Embryonic facial prominence (tissue), 1 donor: ENCODE results near the gene OSCP1.

Experiments
- DNase-seq: peaks from one replicate; pipeline ENCODE4 v3.0.0-alpha.2; 2016; ENCODE audit errors: extremely low spot score

Gene OSCP1

DNA sequence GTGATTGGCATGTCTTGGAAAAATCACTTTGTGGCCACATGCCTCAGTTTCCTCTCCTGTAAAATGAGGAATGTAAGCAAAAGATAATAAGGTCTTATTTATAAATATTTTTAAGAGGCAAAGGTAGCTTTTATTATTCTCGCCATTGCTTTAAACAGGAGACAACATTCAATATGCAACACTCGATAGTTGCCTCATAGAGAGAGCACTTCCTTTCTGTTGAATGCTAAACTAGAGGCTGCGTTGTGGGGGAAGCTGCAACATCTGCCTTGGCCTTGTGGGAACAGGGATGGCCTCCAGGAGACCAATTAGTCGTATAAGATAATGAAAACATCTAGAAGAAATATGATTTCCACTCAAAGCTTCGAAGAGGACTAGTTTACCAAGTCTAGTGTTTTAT, 3.5 kb downstream of the OSCP1 start:
- no peak for DNase-seq

DNA sequence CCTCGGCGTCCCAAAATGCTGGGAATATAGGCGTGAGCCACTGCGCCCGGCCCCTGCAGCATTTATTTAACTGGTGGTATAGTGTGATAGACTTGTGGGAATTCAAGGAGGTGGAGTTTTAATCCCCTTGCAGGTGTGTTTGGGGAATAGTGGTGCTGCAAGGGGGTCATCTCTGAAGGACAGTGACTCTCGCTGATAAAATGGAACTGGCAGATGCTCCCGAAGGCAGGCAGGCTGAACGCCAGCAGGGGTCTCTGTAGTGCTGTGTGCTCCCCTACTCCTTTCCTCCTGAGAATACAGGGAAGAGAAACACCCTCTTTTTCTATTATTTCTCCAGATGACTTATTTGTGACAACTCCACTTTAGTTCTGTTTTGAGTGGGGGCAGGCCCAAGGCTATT, 4.0 kb downstream of the OSCP1 start:
- DNase-seq, result no peak

DNA sequence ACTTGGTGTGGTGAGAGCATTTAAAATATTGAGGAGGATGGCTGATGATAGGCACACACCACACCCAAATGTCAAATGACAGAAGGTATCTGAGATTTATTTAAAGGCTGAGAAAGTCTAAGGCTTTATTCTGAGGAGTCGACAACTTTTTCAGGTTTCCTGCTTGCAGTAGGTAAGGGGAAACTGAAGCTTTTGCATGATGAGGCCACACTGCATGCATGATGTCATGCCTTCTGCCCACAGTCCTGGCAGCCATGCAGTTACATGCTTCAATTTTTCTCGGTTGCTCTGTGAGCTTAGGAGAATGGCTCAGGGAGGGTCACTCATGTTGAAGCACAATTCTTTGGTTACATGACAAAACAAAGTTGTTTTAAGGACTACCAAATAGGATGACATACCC, 7.0 kb downstream of the OSCP1 start:
- DNase-seq, result no peak

DNA sequence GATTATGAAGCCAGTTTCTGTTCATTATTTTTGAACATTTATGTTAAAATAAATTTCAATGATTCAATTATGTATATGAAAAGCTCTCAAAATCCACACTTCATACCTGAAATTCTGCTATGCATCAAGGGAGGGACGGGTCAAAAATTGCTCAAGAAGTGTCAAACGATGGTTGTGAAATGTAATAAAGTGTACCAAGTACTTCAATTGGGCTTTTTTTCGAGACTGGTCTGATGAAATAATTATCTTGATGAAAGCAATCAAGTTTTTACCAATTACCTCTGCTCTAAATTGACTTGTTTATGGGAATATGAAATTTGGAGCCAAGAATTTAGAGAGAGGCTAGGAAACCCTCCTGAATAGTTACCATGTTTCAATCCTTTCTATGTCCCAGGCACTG, 7.9 kb downstream of the OSCP1 start:
- no peak for DNase-seq

DNA sequence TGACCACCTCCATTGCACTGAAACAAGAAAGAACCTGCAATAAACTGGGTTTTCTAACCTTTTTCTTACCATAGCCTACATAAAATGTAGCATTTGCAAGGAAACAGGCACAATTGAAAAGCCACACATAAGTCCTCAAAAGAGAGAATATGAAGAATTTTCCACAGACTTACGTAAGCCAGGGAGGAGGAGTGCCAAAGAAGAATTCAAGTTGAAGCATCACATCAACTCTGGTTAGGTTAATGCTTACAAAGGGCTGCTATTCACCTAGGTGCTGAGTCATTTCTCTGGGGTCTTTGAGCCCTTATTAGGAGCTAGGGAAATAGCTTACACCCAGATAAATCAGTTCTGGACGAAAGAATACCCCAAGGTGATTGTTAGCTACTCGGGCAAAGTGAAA, 9.6 kb downstream of the OSCP1 start:
- DNase-seq, result no peak

DNA sequence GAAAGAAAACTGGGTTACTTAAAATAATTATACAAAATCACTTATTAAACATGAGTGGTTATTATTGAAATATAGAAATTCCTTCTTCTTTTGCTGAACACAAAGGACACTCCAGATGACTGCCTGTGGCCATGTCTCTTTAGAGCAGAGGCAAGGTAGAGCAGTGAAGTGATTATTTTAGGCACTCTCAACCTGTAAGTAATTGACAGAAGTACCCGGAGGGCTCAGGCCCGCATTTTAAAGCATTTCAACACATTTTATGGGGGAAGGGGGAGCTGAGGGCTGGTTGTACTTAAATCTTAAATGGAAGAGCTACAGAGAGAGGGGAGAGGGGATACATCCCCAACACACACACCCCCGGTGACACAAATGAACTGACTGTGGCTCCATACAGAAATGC, 10.2 kb downstream of the OSCP1 start:
- DNase-seq, result no peak

DNA sequence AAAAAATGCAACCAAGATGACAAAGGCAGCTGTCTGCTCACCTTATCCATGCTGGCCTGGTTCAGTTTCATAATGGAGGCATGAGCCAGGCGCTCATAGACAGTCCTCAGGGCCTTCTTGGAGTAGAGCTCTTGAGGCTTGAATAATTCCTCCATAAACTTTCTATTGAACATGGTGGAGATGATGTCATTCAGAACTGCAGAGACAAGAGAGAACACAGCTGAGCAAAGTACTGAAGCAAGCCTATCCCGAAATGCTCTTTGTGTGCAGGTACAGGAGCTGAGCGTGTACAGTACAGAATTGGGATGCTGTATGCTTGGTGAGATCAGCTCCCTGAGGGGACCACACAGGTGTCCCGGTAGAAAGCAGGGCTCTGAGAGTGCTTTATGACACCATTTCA, 11.5 kb downstream of the OSCP1 start:
- DNase-seq, result no peak

DNA sequence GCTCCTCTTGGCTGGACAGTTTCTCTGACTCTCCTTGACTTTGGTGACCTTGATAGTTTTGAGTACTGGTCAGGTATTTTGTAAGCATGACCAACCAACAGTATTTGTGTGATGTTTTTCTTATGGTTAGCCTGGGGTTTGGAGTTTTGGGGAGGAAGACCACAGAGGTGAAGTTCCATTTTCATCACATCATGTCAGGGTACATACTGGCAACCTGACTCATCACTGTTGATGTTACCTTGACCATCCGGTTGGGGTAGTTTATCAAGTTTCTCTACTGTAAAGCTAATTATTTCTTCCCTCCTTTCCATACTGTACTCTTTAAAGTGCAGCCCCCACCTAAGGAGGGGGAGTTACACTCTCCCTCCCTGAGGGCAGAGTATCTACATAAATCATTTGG, 13.4 kb downstream of the OSCP1 start:
- no peak for DNase-seq

DNA sequence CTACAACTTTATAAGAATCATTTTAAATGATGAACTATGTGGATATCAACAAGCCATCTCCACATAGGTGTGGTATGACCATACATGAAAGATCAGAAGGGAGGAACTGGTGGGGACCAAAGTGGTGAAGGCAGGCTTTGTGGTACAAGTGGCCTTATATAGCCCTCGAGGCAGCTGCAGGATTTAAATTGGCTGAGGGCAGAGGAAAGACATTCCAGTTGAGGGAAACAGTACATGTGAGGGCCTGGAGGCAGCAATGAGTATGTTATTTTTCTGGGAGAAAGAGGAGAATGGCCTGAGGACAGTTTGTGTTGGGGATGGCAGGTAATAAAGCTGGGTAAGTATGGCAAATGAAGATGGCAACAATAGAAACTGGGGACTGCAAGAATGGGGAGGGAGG, 17.1 kb downstream of the OSCP1 start:
- DNase-seq, result no peak

DNA sequence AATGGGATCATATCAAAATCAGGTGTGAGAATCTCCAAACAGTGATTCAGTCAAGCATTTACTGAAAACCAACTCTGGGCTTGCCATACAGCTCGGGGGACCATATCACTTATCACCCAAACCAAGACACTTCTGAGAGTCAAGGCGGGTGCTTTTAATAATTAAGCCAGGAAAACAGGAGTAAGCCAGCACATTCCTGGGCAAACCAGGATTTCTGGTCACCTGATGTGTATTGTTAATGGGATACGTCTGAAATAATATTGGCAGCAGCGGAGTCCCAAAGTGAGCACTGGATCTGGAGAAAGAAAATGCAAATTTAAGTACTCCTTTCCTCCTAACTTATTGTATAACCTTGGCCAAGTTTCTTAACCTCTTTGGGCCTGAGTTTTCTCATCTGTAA, 17.6 kb downstream of the OSCP1 start:
- DNase-seq, result no peak

DNA sequence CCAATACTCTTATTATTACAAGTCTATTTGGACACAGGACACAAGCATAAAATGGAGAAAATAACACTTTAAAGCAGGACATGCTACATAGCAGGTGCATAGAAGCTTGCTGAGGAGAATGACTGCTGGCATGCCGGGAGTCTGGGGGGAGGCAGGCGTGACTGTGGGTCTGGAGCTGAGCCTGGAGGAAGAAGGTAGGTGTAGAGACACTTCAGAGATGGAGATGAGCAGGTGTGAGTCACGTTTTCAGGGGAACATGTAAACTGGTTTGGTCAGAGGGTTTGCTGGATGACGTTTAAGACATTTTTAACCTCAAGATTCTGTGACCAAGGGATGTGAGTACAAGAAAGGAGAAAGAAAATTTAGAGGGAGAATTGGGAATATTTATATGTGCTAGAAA, 24.5 kb downstream of the OSCP1 start:
- DNase-seq, result no peak

DNA sequence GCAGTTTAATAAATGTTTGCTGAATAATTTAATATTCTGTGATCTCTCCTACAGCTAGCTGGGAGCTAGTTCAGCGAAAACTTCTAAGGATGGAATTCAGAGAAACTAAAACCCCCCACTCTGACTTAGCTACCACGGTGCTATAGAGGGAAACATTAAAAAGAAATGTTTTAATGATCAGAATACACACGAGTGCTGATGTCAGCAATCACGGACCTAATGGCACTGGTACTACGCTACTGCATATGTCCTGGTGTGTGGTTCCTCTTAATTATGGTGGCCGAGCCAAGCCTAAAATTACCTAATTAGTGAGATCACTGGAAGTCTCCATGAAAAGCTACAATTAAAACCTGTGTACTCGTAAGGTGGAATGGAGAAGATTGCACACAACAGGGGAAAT, 28.6 kb downstream of the OSCP1 start:
- no peak for DNase-seq

DNA sequence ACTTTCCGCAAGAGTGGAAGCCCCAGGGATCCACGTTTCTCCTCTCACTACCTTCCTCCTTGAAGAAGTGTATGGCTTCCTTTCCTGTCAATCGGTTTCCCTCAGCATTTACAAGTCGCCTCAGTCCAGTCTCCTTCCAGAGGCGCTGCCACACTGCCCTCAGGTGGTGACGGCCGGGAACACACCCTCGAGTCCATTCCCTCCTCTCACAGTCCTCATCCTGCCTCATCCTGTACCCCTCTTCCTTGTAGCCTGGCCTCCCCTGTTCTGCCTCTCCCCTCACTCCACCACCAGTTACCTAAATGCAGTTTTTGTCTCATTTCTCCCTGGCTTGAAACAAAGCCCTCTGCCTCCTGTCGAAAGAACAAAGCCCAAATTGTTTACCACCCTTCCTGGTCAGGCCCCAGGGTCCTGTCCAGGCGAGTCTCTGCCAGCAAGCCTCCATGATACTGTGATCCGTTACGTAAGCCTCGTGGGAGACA, 29.4 kb downstream of the OSCP1 start:
- DNase-seq, result peak; percentile 71

DNA sequence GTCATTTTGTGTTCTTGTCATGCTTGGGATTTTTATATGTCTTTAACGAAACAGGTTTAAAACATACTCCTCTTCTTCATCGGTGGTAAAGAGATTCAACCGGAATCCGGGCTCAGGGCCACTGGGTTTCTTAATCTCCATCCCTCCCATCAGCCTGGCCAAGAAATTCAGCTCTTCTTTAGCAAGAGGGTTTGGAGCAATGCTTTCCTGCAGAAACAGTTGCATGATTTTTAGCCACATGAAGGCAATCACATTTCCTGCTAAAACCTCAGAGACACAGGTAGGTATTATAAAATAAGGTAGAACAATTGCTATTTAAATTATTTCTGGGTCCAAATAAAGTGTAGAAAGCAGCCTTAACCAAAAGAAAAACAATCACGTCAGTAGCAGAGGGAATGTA, 29.8 kb downstream of the OSCP1 start:
- DNase-seq, result no peak

DNA sequence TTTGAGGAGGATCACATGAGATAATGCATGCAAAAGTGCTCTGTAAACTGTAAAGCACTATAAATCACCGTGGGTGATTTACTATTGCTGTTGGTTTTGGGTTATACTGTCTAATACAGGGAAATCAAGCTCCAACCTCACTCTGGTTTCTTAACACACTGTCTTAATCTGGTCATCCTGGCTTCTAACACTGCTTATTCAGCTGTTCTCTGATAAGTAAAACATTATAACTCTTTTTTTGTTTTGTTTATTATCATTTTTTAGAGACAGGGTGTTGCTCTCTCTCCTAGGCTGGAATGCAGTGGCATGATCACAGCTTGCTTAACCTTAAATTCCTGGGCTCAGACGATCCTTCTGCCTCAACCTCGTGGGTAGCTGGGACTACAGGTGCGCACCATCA, 30.7 kb downstream of the OSCP1 start:
- DNase-seq, result no peak

DNA sequence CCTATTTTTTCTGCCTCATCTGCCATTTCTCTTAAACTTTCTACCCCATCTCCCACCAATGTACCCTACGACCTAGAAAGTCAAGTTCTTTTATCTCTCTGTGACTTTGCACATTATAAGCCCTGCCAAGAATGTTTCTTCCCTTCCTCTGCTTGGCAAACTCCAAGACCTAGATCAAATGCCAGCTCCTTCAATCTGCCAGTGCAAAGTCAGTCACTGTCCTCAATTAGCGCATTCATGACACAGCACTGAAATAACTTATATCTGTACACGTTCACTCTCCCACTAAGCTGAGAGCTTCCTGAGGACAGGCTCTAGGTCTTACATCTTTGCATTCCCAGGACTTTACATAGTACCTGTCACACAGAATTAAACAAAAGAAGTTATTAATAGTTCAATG, 31.1 kb downstream of the OSCP1 start:
- no peak for DNase-seq

DNA sequence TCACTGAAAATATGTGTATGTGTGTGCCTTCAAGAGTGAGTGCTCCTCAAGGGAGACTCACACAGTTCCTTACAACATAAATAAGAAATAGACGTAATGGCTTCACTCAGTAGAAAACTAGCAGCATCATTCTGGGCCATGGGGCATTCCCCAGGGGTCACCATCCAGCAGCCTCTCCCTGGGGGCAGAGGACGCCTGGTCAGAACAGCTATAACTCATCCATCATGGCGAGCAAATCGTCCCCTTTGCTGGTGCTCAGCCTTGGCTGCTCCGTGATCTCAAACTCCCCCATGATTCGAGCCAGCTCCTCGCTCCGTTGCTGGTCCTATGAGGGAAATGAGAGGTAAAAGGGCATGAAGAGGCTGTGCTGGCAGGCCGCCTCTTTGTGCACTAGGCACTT, 32.3 kb downstream of the OSCP1 start:
- DNase-seq, result no peak

DNA sequence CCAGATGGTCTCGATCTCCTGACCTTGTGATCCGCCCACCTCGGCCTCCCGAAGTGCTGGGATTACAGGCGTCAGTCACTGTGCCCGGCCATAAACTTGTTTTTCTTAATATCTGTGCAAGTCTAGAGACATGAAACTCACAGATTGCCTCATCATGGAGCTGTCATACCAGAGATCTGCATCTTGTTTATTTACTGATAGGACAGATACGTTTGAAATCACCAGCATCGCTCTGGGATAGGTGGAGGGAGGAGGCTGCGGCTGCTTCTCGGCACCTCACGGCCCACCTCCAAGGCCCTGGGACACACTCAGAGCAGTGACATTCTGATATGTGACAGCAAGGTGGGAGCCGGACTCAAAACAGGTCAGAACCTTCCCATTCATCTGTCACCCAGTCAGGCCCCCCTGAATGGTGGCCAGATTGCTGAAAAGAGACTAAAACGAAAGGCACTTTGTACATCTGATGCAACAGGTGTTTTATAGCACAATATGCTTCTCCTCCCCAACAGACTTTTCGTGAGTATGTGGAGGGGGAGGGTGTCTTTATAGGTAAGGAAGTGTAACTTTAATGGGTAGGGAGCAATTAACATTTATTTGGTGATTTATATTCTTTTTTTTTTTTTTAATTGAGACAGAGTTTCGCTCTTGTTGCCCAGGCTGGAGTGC, 34.5 kb downstream of the OSCP1 start:
- no peak for DNase-seq

DNA sequence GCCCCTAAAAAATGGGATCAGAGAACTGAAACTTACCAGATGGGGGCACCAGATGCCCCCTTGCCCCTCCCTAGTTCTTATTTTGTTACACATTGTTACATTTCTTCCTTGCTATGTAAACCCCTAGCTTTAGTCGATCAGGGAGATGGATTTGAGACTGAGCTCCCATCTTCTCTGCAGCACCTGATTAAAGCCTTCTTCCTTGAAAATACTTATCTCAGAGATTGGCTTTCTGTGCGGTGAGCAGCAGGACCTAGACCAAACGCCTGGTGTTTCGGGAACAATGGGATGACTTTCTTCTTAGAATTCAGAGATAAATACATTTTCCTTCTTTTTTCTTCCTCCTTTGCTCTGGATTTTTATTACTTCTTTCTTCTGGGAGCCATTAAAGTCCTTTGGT, 35.9 kb downstream of the OSCP1 start:
- no peak for DNase-seq

DNA sequence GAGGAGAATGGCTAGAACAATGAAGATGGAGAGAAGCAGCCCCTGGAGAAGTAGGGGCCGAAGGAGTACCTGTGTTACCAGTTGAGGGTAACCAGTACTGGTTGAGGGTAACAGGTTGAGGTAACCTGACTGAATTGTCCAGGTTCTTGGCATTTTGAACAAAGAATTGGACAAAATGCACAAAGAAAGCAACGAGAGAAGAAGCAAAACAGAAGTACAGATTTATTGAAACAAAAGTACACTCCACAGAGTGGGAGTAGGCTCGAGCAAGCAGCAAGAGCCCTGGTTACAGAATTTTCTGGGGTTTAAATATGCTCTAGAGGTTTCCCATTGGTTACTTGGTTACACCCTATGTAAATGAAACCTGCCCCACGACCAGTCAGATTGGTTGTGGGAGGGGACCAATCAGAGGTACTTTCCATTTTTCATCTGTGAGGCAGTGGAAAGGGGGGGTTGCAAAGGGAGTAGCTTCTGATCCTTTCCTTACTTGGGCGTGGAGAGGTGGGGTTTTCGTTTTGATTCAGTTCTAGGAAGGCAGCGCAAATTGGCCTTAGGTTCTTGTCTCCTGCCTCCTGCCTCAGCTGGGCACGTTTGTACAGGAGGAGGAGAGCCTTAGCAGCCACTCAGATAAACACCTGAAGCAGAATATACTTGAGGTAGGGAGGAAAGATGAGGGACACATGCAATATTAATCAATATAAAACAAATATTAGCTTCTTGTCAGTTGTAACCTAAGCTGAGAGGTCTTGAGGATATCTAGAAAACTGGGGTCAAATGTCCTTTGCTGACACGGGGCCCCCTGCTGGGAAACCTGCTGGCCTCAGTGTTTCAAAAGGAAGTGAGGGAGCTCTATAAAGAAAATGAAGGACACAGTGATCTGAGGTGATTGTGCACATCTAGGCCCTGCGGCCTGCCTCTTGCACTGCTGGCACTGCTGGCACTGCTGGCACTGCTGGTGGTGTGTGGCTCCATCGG, 38.3 kb downstream of the OSCP1 start:
- DNase-seq, result no peak

DNA sequence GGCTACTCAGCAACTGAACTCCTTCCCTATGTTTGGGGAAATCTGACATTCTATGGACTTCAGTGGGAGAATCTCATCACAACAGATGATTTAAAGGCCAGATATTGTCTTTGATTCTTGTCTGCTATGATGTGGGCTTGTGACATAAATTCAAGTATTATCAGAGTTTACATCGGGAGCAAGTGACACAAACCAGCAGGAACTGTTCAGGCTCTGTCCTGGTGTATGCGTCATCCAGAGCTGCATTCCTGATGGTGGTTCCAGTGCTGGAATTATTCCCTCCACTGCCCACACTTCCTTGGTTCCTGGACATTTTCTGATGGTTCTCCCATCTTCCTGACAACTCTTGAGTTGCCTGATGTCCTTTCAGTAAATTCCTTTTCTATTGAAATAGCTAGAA, 41.8 kb downstream of the OSCP1 start:
- DNase-seq, result no peak

DNA sequence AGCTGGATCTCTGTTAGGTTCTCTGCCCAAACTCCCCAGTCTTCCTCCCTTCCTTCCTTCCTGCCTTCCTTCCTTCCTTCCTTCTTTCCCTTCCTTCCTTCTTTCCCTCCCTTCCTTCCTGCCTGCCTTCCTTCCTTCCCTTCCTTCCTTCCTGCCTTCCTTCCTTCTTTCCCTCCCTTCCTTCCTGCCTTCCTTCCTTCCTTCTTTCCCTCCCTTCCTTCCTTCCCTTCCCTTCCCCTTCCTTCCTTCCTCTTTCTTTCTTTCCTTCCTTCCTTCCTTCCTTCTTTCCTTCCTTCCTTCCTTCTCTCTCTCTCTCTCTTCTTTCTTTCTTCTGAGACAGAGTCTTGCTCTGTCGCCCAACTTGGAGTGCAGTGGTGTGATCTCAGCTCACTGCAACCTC, 43.8 kb downstream of the OSCP1 start:
- no peak for DNase-seq

DNA sequence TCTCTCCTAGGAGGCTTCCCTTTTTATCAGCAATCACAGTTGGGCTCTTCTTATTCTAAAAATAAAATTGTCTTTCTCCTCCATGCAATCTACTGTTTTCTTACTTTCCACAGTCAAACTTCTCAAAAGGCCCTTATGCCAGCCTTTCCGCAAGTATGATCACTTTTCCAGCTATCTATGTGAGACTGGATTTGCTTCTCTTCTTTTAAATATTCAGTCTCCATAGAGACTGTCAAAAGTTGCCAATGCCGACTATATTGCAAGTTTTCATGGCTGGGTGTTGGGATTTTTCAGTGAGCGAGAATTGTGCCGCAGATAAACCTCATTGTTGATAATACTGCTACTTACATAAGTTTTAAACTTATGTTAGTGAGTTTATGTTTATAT, 47.8 kb downstream of the OSCP1 start:
- no peak for DNase-seq
